Head of caudate nucleus (tissue), 42 donors: ENCODE measurements around the gene IGFBP3.
"Not testable (repeated sequence)": the region's sequence is repeated elsewhere in the genome, so short reads cannot be mapped to it uniquely, and the experiment has no call there.

Experiments
- DNase-seq, 42 donors: peaks; one replicate each; pipeline versions ENCODE4 v3.0.0 to v3.0.0-alpha.2; 2020 to 2021; ENCODE audit warnings: mixed read lengths in 7 of 42
- intact Hi-C: fragments of 100-400 bp; cut with DNase I; formaldehyde crosslinking; loops from one replicate; pipeline ENCODE4 v1.15.0; 2022

Gene IGFBP3

GRCh38 chr7:45920502-45921380 is at the start of gene IGFBP3:
TSS of gene IGFBP3 (minus strand) at chr7:45921272. CDS start at chr7:45921140, 132 bp downstream.
- intact Hi-C loops, result loop anchor here (10.0 kb wide), 1 partner anchor 434 kb away; no protein-coding TSS in a partner anchor
- peak in 13 of 42 donors; percentile 14 to 62 (median 33) for DNase-seq

- DNase-seq, result no peak
- intact Hi-C loops, result no loop called here
Measured at GRCh38 chr7:45970454-45970853, 49.4 kb upstream of the IGFBP3 start.

GRCh38 chr7:45969940-45970339 is 48.9 kb upstream of the IGFBP3 start:
- intact Hi-C loops, result no loop called here
- no peak for DNase-seq

GRCh38 chr7:45968856-45969541 is 47.9 kb upstream of the IGFBP3 start:
- intact Hi-C loops, result no loop called here
- DNase-seq, result peak in 1 of 42 donors; percentile 20

- intact Hi-C loops, result no loop called here
- peak in 1 of 42 donors; percentile 30 for DNase-seq
Measured at GRCh38 chr7:45968312-45968711, 47.2 kb upstream of the IGFBP3 start.

GRCh38 chr7:45967591-45968157 is 46.6 kb upstream of the IGFBP3 start:
- peak in 1 of 42 donors; percentile 31 for DNase-seq
- intact Hi-C loops, result no loop called here

GRCh38 chr7:45962861-45963260 is 41.8 kb upstream of the IGFBP3 start:
- DNase-seq, result no peak
- intact Hi-C loops, result no loop called here

GRCh38 chr7:45957721-45958120 is 36.6 kb upstream of the IGFBP3 start:
- no peak for DNase-seq
- intact Hi-C loops, result no loop called here

GRCh38 chr7:45955286-45955685 is 34.2 kb upstream of the IGFBP3 start:
- DNase-seq, result no peak
- intact Hi-C loops, result no loop called here

GRCh38 chr7:45953055-45953454 is 32.0 kb upstream of the IGFBP3 start:
- intact Hi-C loops, DNase-seq: not testable (repeated sequence)

- intact Hi-C loops, result no loop called here
- DNase-seq, result no peak
Measured at GRCh38 chr7:45944058-45944457, 23.0 kb upstream of the IGFBP3 start.

GRCh38 chr7:45940939-45941338 is 19.9 kb upstream of the IGFBP3 start:
- intact Hi-C loops, result no loop called here
- DNase-seq, result no peak

GRCh38 chr7:45940237-45940781 is 19.2 kb upstream of the IGFBP3 start:
- intact Hi-C loops, DNase-seq: not testable (repeated sequence)

- intact Hi-C loops, result no loop called here
- no peak for DNase-seq
Measured at GRCh38 chr7:45939574-45939973, 18.5 kb upstream of the IGFBP3 start.

GRCh38 chr7:45938626-45939302 is 17.7 kb upstream of the IGFBP3 start:
- DNase-seq, result no peak
- intact Hi-C loops, result no loop called here

- intact Hi-C loops, result no loop called here
- DNase-seq, result no peak
Measured at GRCh38 chr7:45937862-45938261, 16.8 kb upstream of the IGFBP3 start.

GRCh38 chr7:45937301-45937700 is 16.2 kb upstream of the IGFBP3 start:
- DNase-seq, result no peak
- intact Hi-C loops, result no loop called here

GRCh38 chr7:45930967-45931366 is 9.9 kb upstream of the IGFBP3 start:
- DNase-seq, result no peak
- intact Hi-C loops, result no loop called here

GRCh38 chr7:45927721-45928120 is 6.6 kb upstream of the IGFBP3 start:
- intact Hi-C loops, result loop anchor here (10.0 kb wide), 1 partner anchor 427 kb away; no protein-coding TSS in a partner anchor
- DNase-seq, result no peak
